OCI-LY7 (cell line): ENCODE data around the gene UBE2E1. TPM values are rescaled to one million over a fixed set of nuclear protein-coding genes. Genes with fewer than 3 reads are reported as not detected.

Source experiments
- BruUV-seq: library from RNA; stranded (reverse); fragments of 400-500 nt; replicated peaks from 2 replicates; lab custom pipeline; 2021; lab: Mats Ljungman, UMichigan
- CTCF ChIA-PET: fragments of 300-600 bp; sonication (Branson Sonifier 250); formaldehyde crosslinking; loops from one replicate; lab custom pipeline; 2022; ENCODE audit warnings: antibody characterized with exemption; ENCODE audit not compliant: unreplicated experiment; lab: Charles Lee
- POLR2A ChIA-PET: fragments of 300-600 bp; sonication (Branson Sonifier 250); formaldehyde crosslinking; loops from one replicate; lab custom pipeline; 2022; ENCODE audit warnings: antibody characterized with exemption; lab: Charles Lee
- DNase-seq: peaks from one replicate; pipeline ENCODE4 v3.0.0-alpha.2; 2015; ENCODE audit warnings: low spot score
- H2AFZ ChIP-seq: fragments of 200-600 bp; sonication (generic), shearing (Covaris generic); 2 replicates; pipeline ENCODE4 v1.6.1; 2014; ENCODE audit warnings: mild to moderate bottlenecking, antibody characterized with exemption, low read length, moderate library complexity
- H3K27ac ChIP-seq: fragments of 200-600 bp; sonication (generic); 2 replicates; pipeline ENCODE4 v1.5.1; 2014; ENCODE audit warnings: mixed run types, low read depth, mild to moderate bottlenecking, moderate library complexity, low read length, inconsistent platforms; ENCODE audit not compliant: poor library complexity, severe bottlenecking
- H3K36me3 ChIP-seq: fragments of 200-600 bp; sonication (generic); 2 replicates; pipeline ENCODE4 v1.6.1; 2014; ENCODE audit warnings: mild to moderate bottlenecking, antibody characterized with exemption, low read length, moderate library complexity, mixed read lengths; ENCODE audit not compliant: insufficient read depth
- H3K4me1 ChIP-seq: fragments of 200-600 bp; sonication (generic); 2 replicates; pipeline ENCODE4 v1.5.1; 2014; ENCODE audit warnings: mild to moderate bottlenecking, low read length; ENCODE audit not compliant: insufficient read depth, poor library complexity, severe bottlenecking
- H3K4me2 ChIP-seq: fragments of 200-600 bp; sonication (generic); 2 replicates; pipeline ENCODE4 v1.6.1; 2014; ENCODE audit warnings: mild to moderate bottlenecking, low read length
- H3K4me3 ChIP-seq: fragments of 200-600 bp; sonication (generic); 2 replicates; pipeline ENCODE4 v1.5.1; 2014; ENCODE audit warnings: mild to moderate bottlenecking, low read depth, low read length; ENCODE audit not compliant: poor library complexity, severe bottlenecking
- H3K79me2 ChIP-seq: fragments of 200-600 bp; sonication (generic); 2 replicates; pipeline ENCODE4 v1.6.1; 2016; ENCODE audit warnings: low read depth, mild to moderate bottlenecking, low read length, moderate library complexity, mixed read lengths; ENCODE audit not compliant: insufficient read depth
- H3K9me2 ChIP-seq: fragments of 200-600 bp; sonication (generic); 2 replicates; pipeline ENCODE4 v1.6.1; 2016; ENCODE audit warnings: mild to moderate bottlenecking, low read length, mixed read lengths; ENCODE audit not compliant: insufficient read depth
- H3K9me3 ChIP-seq: fragments of 200-600 bp; sonication (generic); 2 replicates; pipeline ENCODE4 v1.6.1; 2014; ENCODE audit warnings: mild to moderate bottlenecking, mixed run types, low read length, mixed read lengths
- H4K20me1 ChIP-seq: fragments of 200-600 bp; sonication (generic); 2 replicates; pipeline ENCODE4 v1.6.1; 2014; ENCODE audit warnings: mild to moderate bottlenecking, antibody characterized with exemption, low read length, moderate library complexity, mixed read lengths; ENCODE audit not compliant: insufficient read depth
- CTCF ChIP-seq: fragments of 200-600 bp; sonication (generic); conservative IDR thresholded peaks from 2 replicates; pipeline ENCODE4 v1.5.1; 2014; ENCODE audit warnings: mild to moderate bottlenecking, antibody characterized with exemption, low read length, moderate library complexity, mixed read lengths
- EZH2phosphoT487 ChIP-seq: fragments of 200-600 bp; sonication (generic); IDR thresholded peaks from 2 replicates; pipeline ENCODE4 v1.6.1; 2018; ENCODE audit warnings: low read depth, borderline replicate concordance, mild to moderate bottlenecking, mixed run types, antibody characterized with exemption, low read length, moderate library complexity, mixed read lengths
- intact Hi-C: fragments of 100-400 bp; cut with micrococcal nuclease; formaldehyde crosslinking; loops from one replicate; pipeline ENCODE4 v1.10.0; 2022; ENCODE audit not compliant: unreplicated experiment
- total RNA-seq, 2 experiments: library from RNA; depleted of rRNA in 1 of 2; stranded (reverse); fragments of >200 nt in 1 of 2; shearing (Covaris generic) in 1 of 2; gene quantifications; 2 replicates each; pipeline ENCODE4 v1.2.3, GENCODE V29; 2014 to 2022

Gene UBE2E1
- total RNA-seq, 2 experiments from 2014 or later = 126 to 142 TPM

- intact Hi-C loops = loop anchor here (1.0 to 5.0 kb wide), 10 partner anchors 44 to 1029 kb away; partner anchors contain the start of genes UBE2E1 and UBE2E2
- peak overlapping the region; percentile 66 for H3K4me2 ChIP-seq
- no peaks in the 10 kb centered on the region for H4K20me1 ChIP-seq
- no peaks in the 10 kb centered on the region for H3K9me2 ChIP-seq
- H3K36me3 ChIP-seq = no peaks in the 10 kb centered on the region
- ChIA-PET POLR2A (interaction anchor here (0.7 to 3.9 kb wide), 17 partner anchors 9 to 375 kb away, joined by 3 to 20 read pairs (median 4); no protein-coding TSS in a partner anchor), CTCF (interaction anchor here (0.7 to 1.9 kb wide), 3 partner anchors 14 to 380 kb away, joined by 3 to 5 read pairs (median 3); no protein-coding TSS in a partner anchor)
- H3K79me2 ChIP-seq = no peaks in the 10 kb centered on the region
- BruUV-seq = no TSS peak
- TF ChIP-seq EZH2phosphoT487 (no peak), CTCF (no peak)
- peak overlapping the region; percentile 42 for H3K4me3 ChIP-seq
- peaks cover 71% of the 10 kb centered on the region for H3K4me1 ChIP-seq
- peak overlapping the region; percentile 88; the same call in 1 of the 2 replicates for H2AFZ ChIP-seq
- H3K9me3 ChIP-seq = no peaks in the 10 kb centered on the region
- peak; percentile 90 for DNase-seq
- H3K27ac ChIP-seq = peak overlapping the region; percentile 92
Observed at GRCh38 chr3:23760871-23761373, 44.8 kb upstream of the UBE2E1 start.

GRCh38 chr3:23761440-23761896 lies 44.3 kb upstream of the UBE2E1 start:
- CTCF ChIA-PET = interaction anchor here (0.6 to 1.9 kb wide), 4 partner anchors 9 to 380 kb away, joined by 3 to 5 read pairs (median 4); no protein-coding TSS in a partner anchor
- Histone ChIP-seq H3K9me3 (no peaks in the 10 kb centered on the region), H3K79me2 (no peaks in the 10 kb centered on the region), H3K9me2 (no peaks in the 10 kb centered on the region), H3K4me1 (peaks cover 66% of the 10 kb centered on the region), H2AFZ (peak overlapping the region; percentile 88; the same call in 1 of the 2 replicates), H3K27ac (peak overlapping the region; percentile 92), H3K36me3 (no peaks in the 10 kb centered on the region), H3K4me3 (peak overlapping the region; percentile 42), H4K20me1 (no peaks in the 10 kb centered on the region), H3K4me2 (peak overlapping the region; percentile 66)
- peak; percentile 79 for DNase-seq
- TF ChIP-seq EZH2phosphoT487 (no peak), CTCF (peak; percentile 75)
- POLR2A ChIA-PET = interaction anchor here (0.7 to 3.9 kb wide), 16 partner anchors 10 to 376 kb away, joined by 3 to 20 read pairs (median 4); no protein-coding TSS in a partner anchor
- intact Hi-C loops = loop anchor here (1.0 to 5.0 kb wide), 9 partner anchors 43 to 1029 kb away; partner anchors contain the start of genes UBE2E1 and UBE2E2
- BruUV-seq = no TSS peak

GRCh38 chr3:23762214-23762613 lies 43.5 kb upstream of the UBE2E1 start:
- Histone ChIP-seq H3K9me2 (no peaks in the 10 kb centered on the region), H3K4me3 (peak overlapping the region; percentile 55), H3K4me1 (peaks cover 62% of the 10 kb centered on the region), H3K4me2 (peak overlapping the region; percentile 66), H3K79me2 (no peaks in the 10 kb centered on the region), H2AFZ (peak overlapping the region; percentile 88), H3K27ac (peak overlapping the region; percentile 92), H3K9me3 (no peaks in the 10 kb centered on the region), H4K20me1 (no peaks in the 10 kb centered on the region), H3K36me3 (no peaks in the 10 kb centered on the region)
- ChIA-PET POLR2A (interaction anchor here (0.5 to 3.9 kb wide), 26 partner anchors 10 to 744 kb away, joined by 3 to 20 read pairs (median 4); no protein-coding TSS in a partner anchor), CTCF (no interaction called here)
- DNase-seq = peak; percentile 84
- TF ChIP-seq CTCF = no peak
- TF ChIP-seq EZH2phosphoT487 = no peak
- no TSS peak for BruUV-seq
- intact Hi-C loops = loop anchor here (5.0 kb wide), 3 partner anchors 320 to 1030 kb away; partner anchors contain the start of gene UBE2E2
